Measurements from ENCODE around the gene SLAMF6.
"Not testable (repeated sequence)": the region's sequence is repeated elsewhere in the genome, so short reads cannot be mapped to it uniquely, and the experiment has no call there.

SLAMF6 gene

GRCh38 chr1:160486453-160486852 is 36.6 kb downstream of the SLAMF6 start:
- no peak for TF ChIP-seq CTCF (IDR thresholded peaks at IDR 0.05)
- no peak for DNase-seq (ENCODE audit: low spot score)
- H3K4me3 ChIP-seq = no peak overlapping the region
- H3K27ac ChIP-seq = no peak overlapping the region

GRCh38 chr1:160483505-160484185 is 39.4 kb downstream of the SLAMF6 start:
- DNase-seq (ENCODE audit: low spot score) = no peak
- no peak overlapping the region for H3K27ac ChIP-seq
- no peak for TF ChIP-seq CTCF (IDR thresholded peaks at IDR 0.05)
- no peak overlapping the region for H3K4me3 ChIP-seq

- TF ChIP-seq CTCF (IDR thresholded peaks at IDR 0.05) = no peak
- Histone ChIP-seq H3K4me3 (no peak overlapping the region), H3K27ac (no peak overlapping the region)
- DNase-seq (ENCODE audit: low spot score) = no peak
Measured at GRCh38 chr1:160481979-160482596, 41.0 kb downstream of the SLAMF6 start.

- not testable (repeated sequence) for H3K4me3 ChIP-seq; DNase-seq (ENCODE audit: low spot score); H3K27ac ChIP-seq
Measured at GRCh38 chr1:160480781-160481180, 42.3 kb downstream of the SLAMF6 start.

- DNase-seq (ENCODE audit: low spot score); H3K4me3 ChIP-seq; H3K27ac ChIP-seq: not testable (repeated sequence)
Measured at GRCh38 chr1:160479091-160479490, 44.0 kb downstream of the SLAMF6 start.

GRCh38 chr1:160474392-160475242 is 48.4 kb downstream of the SLAMF6 start:
- no peak for DNase-seq (ENCODE audit: low spot score)
- no peak overlapping the region for H3K27ac ChIP-seq
- no peak overlapping the region for H3K4me3 ChIP-seq
- TF ChIP-seq CTCF (IDR thresholded peaks at IDR 0.05) = no peak

- TF ChIP-seq CTCF (IDR thresholded peaks at IDR 0.05) = no peak
- no peak for DNase-seq (ENCODE audit: low spot score)
- H3K4me3 ChIP-seq = no peak overlapping the region
- no peak overlapping the region for H3K27ac ChIP-seq
Measured at GRCh38 chr1:160472112-160472511, 50.9 kb downstream of the SLAMF6 start.

- no peak overlapping the region for H3K27ac ChIP-seq
- TF ChIP-seq CTCF (IDR thresholded peaks at IDR 0.05) = no peak
- H3K4me3 ChIP-seq = no peak overlapping the region
- no peak for DNase-seq (ENCODE audit: low spot score)
Measured at GRCh38 chr1:160471253-160471652, 51.8 kb downstream of the SLAMF6 start.
